NCI-H1436 (cell line): ENCODE measurements around the gene CTNNBL1.
"Not testable (repeated sequence)": the region's sequence is repeated elsewhere in the genome, so short reads cannot be mapped to it uniquely, and the experiment has no call there.

Source experiments
- DNase-seq: peaks from one replicate; lab custom pipeline; 2025; lab: John Stamatoyannopoulos, UW

The CTNNBL1 gene

DNA sequence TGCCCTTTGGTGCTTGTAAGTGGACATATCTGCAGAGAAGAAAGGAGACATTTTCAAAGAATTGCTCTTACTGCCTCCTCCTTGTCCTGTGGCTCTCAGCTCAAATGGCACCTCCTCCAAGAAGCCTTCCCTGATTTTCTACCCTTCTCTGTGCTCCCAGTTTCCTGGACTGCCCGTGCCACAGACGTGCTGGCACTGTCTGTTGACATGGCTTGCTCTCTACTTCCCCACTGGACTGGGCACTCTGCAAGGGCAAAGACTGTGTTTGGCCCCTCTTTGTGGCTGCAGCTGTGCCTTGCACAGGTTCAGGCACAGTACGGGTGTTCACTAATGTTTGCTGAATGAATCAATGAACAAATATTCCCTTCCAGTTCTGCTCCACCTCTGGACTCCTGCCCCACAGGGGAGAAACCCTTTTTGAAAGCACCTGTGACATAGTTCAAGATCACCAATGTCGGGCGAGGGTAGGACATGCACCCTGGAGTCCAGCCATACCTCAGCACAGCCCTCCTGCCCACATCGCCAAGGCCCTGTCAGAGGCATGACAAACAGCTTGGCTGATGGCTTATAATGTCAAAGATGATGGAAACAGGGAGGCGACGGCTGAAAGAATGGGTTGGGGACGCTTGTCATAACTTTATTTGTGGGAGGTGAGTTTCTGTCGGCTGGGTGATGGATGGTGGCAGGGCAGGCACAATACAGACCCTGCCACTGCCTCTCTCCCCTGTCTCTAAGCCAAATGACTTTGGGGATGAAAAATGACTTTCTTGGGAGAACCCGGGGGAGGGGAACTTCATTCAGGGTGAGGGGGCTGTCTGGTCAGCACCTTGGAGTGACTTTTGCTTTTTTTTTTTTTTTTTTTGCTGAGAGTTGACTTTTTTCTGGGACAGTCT lies 15.6 kb upstream of the CTNNBL1 start:
- no peak for DNase-seq

GRCh38 chr20:37679751-37680150 lies 14.1 kb upstream of the CTNNBL1 start:
- DNase-seq: not testable (repeated sequence)

DNA sequence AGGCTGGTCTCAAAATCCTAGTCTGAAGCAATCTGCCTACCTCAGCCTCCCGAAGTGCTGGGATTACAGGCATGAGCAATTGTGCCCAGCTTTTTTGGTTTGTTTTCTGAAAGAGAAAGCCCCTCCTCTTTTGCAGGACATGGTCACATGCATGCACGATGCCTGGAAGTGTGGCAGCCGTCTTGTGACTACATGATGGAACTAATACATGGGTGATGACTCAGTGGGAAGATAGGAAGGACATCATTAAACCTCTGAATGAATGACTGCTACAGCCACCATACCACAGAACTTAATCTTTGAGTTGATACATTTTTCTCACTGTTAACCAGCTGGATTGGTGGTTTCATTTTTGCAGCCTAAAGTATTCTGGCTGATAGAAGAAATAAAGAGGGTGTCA lies 13.4 kb upstream of the CTNNBL1 start:
- no peak for DNase-seq

DNA sequence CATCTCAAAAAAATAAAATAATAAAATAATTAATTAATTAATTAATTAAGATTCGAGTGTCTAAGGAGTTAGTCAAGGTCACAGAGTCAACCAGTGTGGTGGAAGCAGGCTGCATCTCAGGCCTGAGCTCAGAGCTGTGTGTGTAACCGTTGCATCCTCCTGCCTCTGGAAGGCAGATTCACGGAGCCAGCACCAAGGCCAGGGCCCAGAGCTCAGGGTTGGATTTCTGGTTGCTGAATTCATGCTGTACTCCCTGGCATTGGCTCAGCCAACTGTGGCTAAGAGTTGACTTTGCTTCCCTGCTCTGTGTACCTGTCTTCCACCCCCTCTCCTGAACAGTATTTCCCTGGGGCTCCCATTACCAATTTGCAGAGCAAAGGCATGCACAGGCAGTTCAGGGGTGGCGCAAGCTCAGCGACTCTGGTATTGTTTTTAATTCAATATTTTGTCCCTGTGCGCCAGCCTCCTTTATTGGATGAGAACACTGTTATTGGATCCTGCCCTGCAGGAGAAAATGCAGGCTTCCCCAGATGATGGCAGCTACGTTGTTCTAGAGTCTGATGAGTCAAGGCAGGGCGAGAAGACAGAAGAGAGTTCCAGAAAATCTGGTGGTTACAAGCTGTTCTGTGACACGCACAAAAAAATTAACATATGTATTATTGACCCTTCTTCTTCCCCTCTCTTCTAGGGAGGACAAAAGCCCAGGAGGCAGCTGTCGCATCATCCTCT lies 12.3 kb upstream of the CTNNBL1 start:
- no peak for DNase-seq

GRCh38 chr20:37683146-37683545 lies 10.7 kb upstream of the CTNNBL1 start:
- not testable (repeated sequence) for DNase-seq

- no peak for DNase-seq
Measured at GRCh38 chr20:37686762-37687477, 6.9 kb upstream of the CTNNBL1 start.

GRCh38 chr20:37687478-37687805 lies 6.4 kb upstream of the CTNNBL1 start:
- no peak for DNase-seq

GRCh38 chr20:37688093-37688492 lies 5.7 kb upstream of the CTNNBL1 start:
- DNase-seq: no peak

- no peak for DNase-seq
Measured at GRCh38 chr20:37690626-37691369, 3.0 kb upstream of the CTNNBL1 start.

DNA sequence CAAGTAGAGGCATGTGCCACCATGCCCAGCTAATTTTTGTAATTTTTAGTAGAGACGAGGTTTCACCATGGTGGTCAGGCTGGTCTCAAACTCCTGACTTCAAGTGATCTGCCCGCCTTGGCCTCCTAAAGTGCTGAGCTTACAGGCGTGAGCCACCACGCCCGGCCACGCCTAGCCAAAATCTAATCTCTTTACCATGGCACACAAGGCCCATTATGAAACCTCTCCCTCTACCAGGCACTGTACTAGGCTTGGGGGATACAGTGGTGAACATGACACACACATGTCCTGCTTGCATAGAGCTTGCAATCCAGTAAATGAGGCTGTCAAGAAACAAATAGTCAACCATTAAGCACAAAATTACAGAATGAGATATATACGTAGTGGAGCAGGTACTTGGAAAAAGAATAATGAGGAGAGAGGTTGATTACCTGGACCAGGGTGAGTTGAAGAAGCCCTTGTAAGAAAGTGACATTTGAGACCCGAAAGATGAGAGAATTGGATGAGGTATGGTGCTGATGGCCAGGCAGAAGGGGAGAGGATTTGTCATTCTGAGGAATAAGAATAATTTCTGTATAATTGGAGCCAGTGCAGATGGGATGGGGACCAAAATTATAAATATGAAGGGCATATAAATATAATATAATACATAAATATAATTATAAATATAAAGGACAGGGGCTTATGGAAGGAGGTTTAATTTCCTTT lies 1.2 kb upstream of the CTNNBL1 start:
- DNase-seq: no peak

DNA sequence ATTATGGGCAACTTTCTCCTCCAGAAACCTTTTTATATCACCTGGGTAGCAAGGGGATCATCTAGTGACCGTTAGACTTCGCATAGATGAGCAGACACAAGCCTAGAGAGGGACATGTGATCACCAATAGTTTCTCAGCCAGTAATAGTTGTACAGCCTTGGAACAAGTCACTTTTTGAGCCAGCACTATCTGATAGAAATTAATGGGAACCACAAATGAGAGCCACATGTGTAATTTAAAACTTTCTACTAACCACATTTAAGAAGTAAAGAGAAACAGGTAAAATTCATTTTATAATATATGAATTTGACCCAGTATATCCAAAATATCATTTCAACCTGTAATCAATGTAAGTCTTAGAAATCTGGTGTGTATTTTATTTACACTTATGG lies 592 bp upstream of the CTNNBL1 start:
- no peak for DNase-seq

GRCh38 chr20:37695684-37696342 lies 2.0 kb downstream of the CTNNBL1 start:
- no peak for DNase-seq

DNA sequence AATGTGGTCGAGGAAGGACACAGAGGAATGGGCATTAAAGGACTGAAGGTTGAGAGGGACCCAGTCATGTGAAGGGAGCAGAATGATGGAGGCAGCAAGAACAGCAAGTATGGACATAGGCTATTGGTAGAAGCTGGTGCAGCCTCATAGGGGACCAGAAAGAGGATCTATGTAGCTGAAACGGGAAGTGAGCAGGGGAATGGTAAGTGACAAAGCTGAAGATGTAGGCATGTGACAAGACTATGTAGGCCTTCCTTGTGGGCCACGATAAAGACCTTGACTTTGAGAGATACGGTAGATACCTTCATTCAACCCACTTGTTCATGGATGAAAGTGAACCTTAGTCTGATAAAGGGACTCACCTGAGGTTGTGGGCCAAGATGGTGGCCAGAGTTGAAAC lies 3.5 kb downstream of the CTNNBL1 start:
- no peak for DNase-seq

DNA sequence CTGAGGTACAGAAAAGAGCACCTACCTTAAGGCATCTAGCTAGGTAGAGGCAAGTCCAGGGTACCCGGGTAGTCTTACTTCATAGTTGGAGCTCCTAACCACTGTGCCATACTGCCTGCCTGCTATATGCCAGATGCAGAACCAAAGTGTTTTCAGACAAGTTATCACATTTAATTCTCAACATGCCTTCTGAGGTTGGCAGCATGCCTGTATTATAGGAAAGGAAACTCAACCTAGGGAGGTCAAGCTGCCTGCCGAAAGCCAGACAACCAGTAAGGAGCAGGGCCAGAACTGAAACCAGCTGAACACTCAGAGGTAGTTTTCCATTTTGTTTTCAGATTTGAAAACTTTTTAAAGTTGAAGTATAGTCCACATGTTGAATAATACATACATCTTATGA lies 5.4 kb downstream of the CTNNBL1 start:
- DNase-seq: no peak

DNA sequence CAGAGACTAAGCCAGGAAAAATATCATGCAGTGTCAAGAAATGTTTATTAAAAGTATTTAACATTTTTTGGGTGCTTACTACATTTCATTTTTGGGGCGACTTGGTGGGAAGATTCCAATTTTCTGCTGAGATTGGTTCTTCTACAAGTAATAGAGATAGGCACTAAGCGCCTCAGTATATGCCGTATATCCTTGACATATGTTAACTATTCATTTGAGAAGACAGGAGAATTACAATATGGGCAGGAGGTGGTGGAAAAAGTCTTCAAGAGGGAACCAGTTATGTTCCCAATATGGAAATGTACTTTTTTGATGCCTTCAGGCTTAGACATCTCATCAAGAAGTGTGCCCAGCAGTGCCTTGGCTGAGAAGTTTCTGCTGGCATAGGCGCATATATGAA lies 6.5 kb downstream of the CTNNBL1 start:
- DNase-seq: no peak

GRCh38 chr20:37701676-37702075 lies 7.8 kb downstream of the CTNNBL1 start:
- not testable (repeated sequence) for DNase-seq

DNA sequence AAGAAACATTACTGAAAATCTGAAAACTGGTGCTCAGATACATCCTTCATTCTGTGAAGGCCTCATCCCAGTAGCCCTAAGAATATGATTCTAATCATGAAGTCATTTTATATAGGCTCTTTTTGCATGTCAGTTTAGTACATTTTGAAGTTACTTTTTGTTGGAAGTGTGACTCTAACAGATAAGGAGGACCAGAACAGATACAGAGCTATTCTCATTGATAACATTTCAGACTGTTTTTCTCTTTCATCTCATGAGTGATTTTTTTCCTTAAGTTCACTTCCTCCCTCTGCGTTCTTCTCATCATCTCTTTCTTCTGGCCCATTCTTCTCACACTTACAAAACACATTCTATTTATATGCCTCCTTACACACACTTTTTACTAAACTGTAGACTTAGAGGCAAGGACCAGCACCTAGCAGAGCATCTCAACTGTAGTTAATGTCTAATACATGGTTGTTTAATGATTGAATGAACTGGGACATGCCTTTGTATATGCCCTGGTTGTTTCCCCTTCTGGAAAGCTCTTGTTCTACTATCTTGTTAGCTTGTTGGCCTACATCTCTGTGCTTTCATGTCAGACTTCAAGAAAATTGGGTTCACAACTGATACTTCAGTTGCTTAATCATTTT lies 8.7 kb downstream of the CTNNBL1 start:
- DNase-seq: no peak

GRCh38 chr20:37703035-37703845 lies 9.4 kb downstream of the CTNNBL1 start:
- no peak for DNase-seq

GRCh38 chr20:37704955-37705354 lies 11.1 kb downstream of the CTNNBL1 start:
- DNase-seq: no peak

DNA sequence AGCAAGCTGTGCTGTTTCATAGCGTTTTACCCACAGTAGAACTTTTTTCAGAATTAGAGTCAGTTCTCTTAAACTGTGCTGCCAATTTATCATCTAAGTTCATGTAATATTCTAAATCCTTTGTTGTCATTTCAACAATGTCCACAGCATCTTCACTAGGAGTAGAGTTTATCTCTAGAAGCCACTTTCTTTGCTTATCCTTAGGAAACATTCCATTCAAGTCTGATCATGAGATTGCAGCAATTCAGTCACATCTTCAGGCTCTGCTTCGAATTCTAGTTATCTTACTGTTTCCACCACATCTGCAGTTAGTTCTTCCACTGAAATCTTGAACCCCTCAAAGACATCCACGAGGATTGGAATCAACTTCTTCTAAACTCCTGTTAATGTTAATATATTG lies 12.5 kb downstream of the CTNNBL1 start:
- no peak for DNase-seq
